ENCODE measurements around the gene HMGB4.

Gene HMGB4

DNA sequence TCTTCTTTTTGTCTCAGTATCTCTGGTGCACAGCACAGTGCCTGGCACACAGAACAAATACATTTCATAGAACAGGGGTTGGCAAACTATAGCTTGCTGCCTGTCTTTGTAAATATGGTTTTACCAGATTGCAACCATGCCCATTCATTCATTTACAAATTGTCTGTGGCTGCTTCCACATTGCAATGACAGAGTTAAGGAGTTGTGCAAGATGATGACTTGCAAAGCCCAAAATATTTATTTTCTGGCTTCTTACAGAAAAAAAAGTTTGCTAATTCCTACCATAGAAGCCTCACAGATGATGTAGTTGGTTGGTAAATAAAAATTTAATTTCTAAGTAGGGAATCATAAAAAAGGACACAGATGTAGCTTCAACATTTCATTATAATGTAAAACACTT lies 11.2 kb upstream of the HMGB4 start:
- DNase-seq (ENCODE audit: low read depth, low spot score) = no peak
- Histone ChIP-seq H3K36me3 (ENCODE audit: insufficient read depth, low read length) (no peaks in the 10 kb centered on the region), H3K9me3 (ENCODE audit: low read depth, low read length) (no peaks in the 10 kb centered on the region), H3K4me3 (no peak overlapping the region), H3K27ac (no peak overlapping the region), H3K9ac (ENCODE audit: insufficient read length) (no peak overlapping the region)
- TF ChIP-seq FOXP2 (optimal IDR thresholded peaks at IDR 0.05; ENCODE audit: control extremely low read depth, extremely low read length, insufficient read depth) (no peak), EZH2 (IDR thresholded peaks at IDR 0.05) (no peak), POLR2AphosphoS5 (IDR thresholded peaks at IDR 0.05; ENCODE audit: borderline replicate concordance, low read depth, low read length) (no peak)

- no peak overlapping the region for H3K9ac ChIP-seq (ENCODE audit: insufficient read length)
- DNase-seq (ENCODE audit: low read depth, low spot score) = no peak
- no peak overlapping the region for H3K4me3 ChIP-seq
- TF ChIP-seq EZH2 (IDR thresholded peaks at IDR 0.05) = no peak
- no peak for TF ChIP-seq FOXP2 (optimal IDR thresholded peaks at IDR 0.05; ENCODE audit: control extremely low read depth, extremely low read length, insufficient read depth)
- no peak for TF ChIP-seq POLR2AphosphoS5 (IDR thresholded peaks at IDR 0.05; ENCODE audit: borderline replicate concordance, low read depth, low read length)
- no peaks in the 10 kb centered on the region for H3K36me3 ChIP-seq (ENCODE audit: insufficient read depth, low read length)
- no peak overlapping the region for H3K27ac ChIP-seq
- no peaks in the 10 kb centered on the region for H3K9me3 ChIP-seq (ENCODE audit: low read depth, low read length)
Measured at GRCh38 chr1:33853431-33853830, 10.4 kb upstream of the HMGB4 start.

- Histone ChIP-seq H3K4me3 (no peak overlapping the region), H3K36me3 (ENCODE audit: insufficient read depth, low read length) (no peaks in the 10 kb centered on the region)
Measured at GRCh38 chr1:33854091-33854490, 9.8 kb upstream of the HMGB4 start.

DNA sequence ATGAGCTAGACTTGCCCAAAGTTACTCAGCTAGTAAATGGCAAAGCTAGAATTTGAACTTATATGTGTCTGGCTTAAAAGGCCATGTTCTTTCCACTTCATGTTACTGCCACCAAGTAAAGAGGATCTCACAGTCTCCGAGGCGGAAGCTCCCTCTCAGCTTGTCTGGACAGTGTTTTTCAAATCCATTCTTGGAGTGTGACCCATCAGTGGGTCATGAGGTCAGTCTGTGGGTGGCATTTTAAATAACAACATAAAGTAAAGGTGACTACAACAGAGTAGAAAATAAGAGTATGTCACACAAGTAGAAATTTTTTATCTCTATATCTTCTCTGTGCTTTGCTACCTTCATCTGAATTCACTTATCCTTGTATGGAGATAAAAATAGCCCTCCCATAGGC lies 3.2 kb upstream of the HMGB4 start:
- Histone ChIP-seq H3K9ac (ENCODE audit: insufficient read length) (no peak overlapping the region), H3K9me3 (ENCODE audit: low read depth, low read length) (no peaks in the 10 kb centered on the region), H3K27ac (no peak overlapping the region), H3K4me3 (no peak overlapping the region), H3K36me3 (ENCODE audit: insufficient read depth, low read length) (no peaks in the 10 kb centered on the region)
- TF ChIP-seq FOXP2 (optimal IDR thresholded peaks at IDR 0.05; ENCODE audit: control extremely low read depth, extremely low read length, insufficient read depth) (no peak), EZH2 (IDR thresholded peaks at IDR 0.05) (no peak), POLR2AphosphoS5 (IDR thresholded peaks at IDR 0.05; ENCODE audit: borderline replicate concordance, low read depth, low read length) (no peak)
- no peak for DNase-seq (ENCODE audit: low read depth, low spot score)

More at GRCh38 chr1:33854091-33854490, 9.8 kb upstream of the HMGB4 start:
- no peak for DNase-seq (ENCODE audit: low read depth, low spot score)
- no peaks in the 10 kb centered on the region for H3K9me3 ChIP-seq (ENCODE audit: low read depth, low read length)
- no peak overlapping the region for H3K27ac ChIP-seq
- no peak overlapping the region for H3K9ac ChIP-seq (ENCODE audit: insufficient read length)
- TF ChIP-seq EZH2 (IDR thresholded peaks at IDR 0.05) (no peak), FOXP2 (optimal IDR thresholded peaks at IDR 0.05; ENCODE audit: control extremely low read depth, extremely low read length, insufficient read depth) (no peak), POLR2AphosphoS5 (IDR thresholded peaks at IDR 0.05; ENCODE audit: borderline replicate concordance, low read depth, low read length) (no peak)

DNA sequence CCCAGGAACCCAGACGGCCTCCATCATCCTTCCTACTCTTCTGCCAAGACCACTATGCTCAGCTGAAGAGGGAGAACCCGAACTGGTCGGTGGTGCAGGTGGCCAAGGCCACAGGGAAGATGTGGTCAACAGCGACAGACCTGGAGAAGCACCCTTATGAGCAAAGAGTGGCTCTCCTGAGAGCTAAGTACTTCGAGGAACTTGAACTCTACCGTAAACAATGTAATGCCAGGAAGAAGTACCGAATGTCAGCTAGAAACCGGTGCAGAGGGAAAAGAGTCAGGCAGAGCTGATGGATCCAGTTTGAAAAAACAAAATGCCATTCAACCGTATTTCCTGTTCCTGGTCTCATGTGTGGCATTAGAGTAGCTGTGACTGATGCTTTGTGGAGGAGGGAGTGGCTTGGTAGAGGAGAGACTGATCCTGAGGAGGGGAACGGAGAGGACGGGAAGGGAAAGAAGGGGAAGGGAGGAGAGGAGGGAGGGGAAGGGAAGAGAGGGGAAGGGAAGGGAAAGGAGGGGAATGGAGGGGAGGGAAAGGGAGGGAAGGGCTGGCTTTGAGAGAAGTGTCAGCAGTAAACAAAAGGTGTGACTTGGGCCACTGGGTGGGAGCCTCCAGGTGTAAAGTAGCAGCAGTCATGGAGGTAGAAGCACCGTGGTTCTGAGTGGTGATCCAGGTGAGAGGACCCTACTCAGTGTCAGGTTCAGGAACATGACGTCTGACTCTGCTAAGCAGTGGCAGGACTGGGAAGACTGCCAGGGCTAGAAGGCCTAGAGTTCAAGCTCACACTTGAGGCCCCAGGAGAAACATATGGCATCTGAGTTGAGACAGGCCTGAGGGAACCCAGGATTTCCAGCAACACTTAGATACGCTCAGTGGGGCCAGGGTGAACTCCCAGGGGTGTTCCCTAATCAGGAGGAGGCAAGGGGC lies 846 bp downstream of the HMGB4 start:
- DNase-seq (ENCODE audit: low read depth, low spot score) = no peak

GRCh38 chr1:33866281-33866680 lies 2.4 kb downstream of the HMGB4 start:
- no peak for DNase-seq (ENCODE audit: low read depth, low spot score)
- Histone ChIP-seq H3K9ac (ENCODE audit: insufficient read length) (no peak overlapping the region), H3K36me3 (ENCODE audit: insufficient read depth, low read length) (no peaks in the 10 kb centered on the region), H3K4me3 (no peak overlapping the region), H3K9me3 (ENCODE audit: low read depth, low read length) (no peaks in the 10 kb centered on the region), H3K27ac (no peak overlapping the region)
- TF ChIP-seq FOXP2 (optimal IDR thresholded peaks at IDR 0.05; ENCODE audit: control extremely low read depth, extremely low read length, insufficient read depth) (no peak), POLR2AphosphoS5 (IDR thresholded peaks at IDR 0.05; ENCODE audit: borderline replicate concordance, low read depth, low read length) (no peak), EZH2 (IDR thresholded peaks at IDR 0.05) (no peak)

More for the DNA sequence above, 846 bp downstream of the HMGB4 start:
- Histone ChIP-seq H3K9ac (ENCODE audit: insufficient read length) (no peak overlapping the region), H3K27ac (no peak overlapping the region), H3K9me3 (ENCODE audit: low read depth, low read length) (no peaks in the 10 kb centered on the region), H3K4me3 (no peak overlapping the region), H3K36me3 (ENCODE audit: insufficient read depth, low read length) (no peaks in the 10 kb centered on the region)
- TF ChIP-seq EZH2 (IDR thresholded peaks at IDR 0.05) (no peak), POLR2AphosphoS5 (IDR thresholded peaks at IDR 0.05; ENCODE audit: borderline replicate concordance, low read depth, low read length) (no peak), FOXP2 (optimal IDR thresholded peaks at IDR 0.05; ENCODE audit: control extremely low read depth, extremely low read length, insufficient read depth) (no peak)

DNA sequence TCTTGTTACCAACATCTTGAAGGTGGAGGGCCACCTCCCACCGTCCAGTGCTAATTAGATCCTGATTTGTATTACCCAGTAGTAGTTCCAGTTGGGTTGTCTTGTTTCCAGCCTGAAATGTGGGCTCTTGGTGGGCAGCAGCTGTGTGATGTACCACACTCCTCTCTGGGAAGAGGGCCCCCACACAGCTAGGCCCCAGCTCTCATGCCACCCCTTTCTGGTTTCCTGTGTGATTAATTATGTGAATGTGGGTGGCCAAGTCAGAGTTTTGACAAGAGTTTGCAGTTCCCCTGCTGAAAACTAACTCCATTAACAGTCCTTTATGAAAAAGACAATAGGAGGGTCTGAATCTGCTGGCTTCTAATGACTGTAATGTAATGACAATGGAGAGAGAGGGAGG lies 3.8 kb downstream of the HMGB4 start:
- H3K9ac ChIP-seq (ENCODE audit: insufficient read length) = no peak overlapping the region
- no peak overlapping the region for H3K27ac ChIP-seq
- no peaks in the 10 kb centered on the region for H3K36me3 ChIP-seq (ENCODE audit: insufficient read depth, low read length)
- no peak for TF ChIP-seq EZH2 (IDR thresholded peaks at IDR 0.05)
- TF ChIP-seq FOXP2 (optimal IDR thresholded peaks at IDR 0.05; ENCODE audit: control extremely low read depth, extremely low read length, insufficient read depth) = no peak
- no peak for TF ChIP-seq POLR2AphosphoS5 (IDR thresholded peaks at IDR 0.05; ENCODE audit: borderline replicate concordance, low read depth, low read length)
- H3K9me3 ChIP-seq (ENCODE audit: low read depth, low read length) = no peaks in the 10 kb centered on the region
- no peak for DNase-seq (ENCODE audit: low read depth, low spot score)
- no peak overlapping the region for H3K4me3 ChIP-seq

DNA sequence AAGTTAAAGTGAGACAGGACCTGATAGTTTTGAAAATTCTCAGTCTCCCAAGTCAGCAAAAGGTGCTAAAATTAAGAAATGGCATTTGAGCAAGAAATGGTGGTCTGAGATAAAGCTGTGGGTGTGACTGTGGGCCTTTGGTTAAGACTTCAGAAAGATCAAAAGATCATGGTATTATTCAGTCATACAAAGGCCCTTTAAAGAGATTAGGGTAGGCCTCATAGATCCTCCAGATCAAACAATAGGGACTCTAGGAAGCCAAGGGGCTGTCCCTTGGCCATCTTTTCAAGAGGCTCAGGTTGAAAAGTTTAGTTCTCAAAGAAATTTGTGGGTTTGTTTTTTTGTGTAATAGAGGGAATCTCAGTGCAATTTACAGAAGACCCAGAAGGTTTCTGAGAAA lies 8.4 kb downstream of the HMGB4 start:
- no peak overlapping the region for H3K27ac ChIP-seq
- H3K9ac ChIP-seq (ENCODE audit: insufficient read length) = no peak overlapping the region
- no peaks in the 10 kb centered on the region for H3K36me3 ChIP-seq (ENCODE audit: insufficient read depth, low read length)
- DNase-seq (ENCODE audit: low read depth, low spot score) = no peak
- TF ChIP-seq EZH2 (IDR thresholded peaks at IDR 0.05) (no peak), POLR2AphosphoS5 (IDR thresholded peaks at IDR 0.05; ENCODE audit: borderline replicate concordance, low read depth, low read length) (no peak), FOXP2 (optimal IDR thresholded peaks at IDR 0.05; ENCODE audit: control extremely low read depth, extremely low read length, insufficient read depth) (no peak)
- H3K9me3 ChIP-seq (ENCODE audit: low read depth, low read length) = no peaks in the 10 kb centered on the region
- H3K4me3 ChIP-seq = no peak overlapping the region

All from SK-N-MC (cell line).